HepG2 (cell line): ENCODE measurements around the gene MDFI. TPM values are rescaled to one million over a fixed set of nuclear protein-coding genes. Genes with fewer than 3 reads are reported as not detected.

Experiments
- ATAC-seq: fragments of 200-7000 bp; cut with Tn5 transposase; 3 replicates; pipeline ENCODE4 v1.9.1; 2020; ENCODE audit warnings: mild to moderate bottlenecking, moderate library complexity
- BruUV-seq: library from RNA; stranded (reverse); fragments of 400-500 nt; replicated peaks from 2 replicates; lab custom pipeline; 2021; lab: Mats Ljungman, UMichigan
- CTCF ChIA-PET: fragments of 300-600 bp; formaldehyde crosslinking; extraction: SDS; loops from one replicate; lab custom pipeline; 2021; ENCODE audit warnings: low total read pairs, inconsistent platforms, low intra/inter-chr PET ratio; lab: Yijun Ruan, JAX
- POLR2A ChIA-PET: fragments of 350-600 bp; sonication (Branson Sonifier 250); formaldehyde crosslinking; loops from one replicate; lab custom pipeline; 2020; ENCODE audit warnings: antibody characterized with exemption, inconsistent platforms; lab: Yijun Ruan, JAX
- DNase-seq: peaks from one replicate; pipeline ENCODE4 v3.0.0-alpha.2; 2015; ENCODE audit warnings: low spot score
- FAIRE-seq: peaks from 3 replicates; lab custom pipeline; 2011; peaks lifted over from hg19 to GRCh38; lab: Jason Lieb, UNC
- H2AFZ ChIP-seq: one replicate; pipeline ENCODE4 v1.6.1; 2011; ENCODE audit warnings: low read length, inconsistent platforms
- H3K27ac ChIP-seq: fragments of 300-600 bp; 3 replicates; pipeline ENCODE4 v1.8.0; 2011; ENCODE audit warnings: mixed run types, mild to moderate bottlenecking, mixed read lengths, low read length, inconsistent platforms; ENCODE audit not compliant: insufficient read depth; ENCODE audit errors: extremely low read length
- H3K27me3 ChIP-seq, 2 experiments: fragments of 200-600 bp in 1 of 2; 2 replicates in 1 of 2; 3 replicates in 1 of 2; pipeline versions ENCODE4 v1.6.0 to v1.8.0; 2011; ENCODE audit warnings: low read length in 2 of 2, mild to moderate bottlenecking in 2 of 2, moderate library complexity in 2 of 2, inconsistent platforms in 1 of 2; ENCODE audit not compliant: insufficient read depth in 2 of 2, control insufficient read depth in 1 of 2
- H3K36me3 ChIP-seq, 2 experiments: fragments of 200-600 bp in 1 of 2; replicated peaks in 1 of 2; 2 replicates in 1 of 2; 3 replicates in 1 of 2; pipeline versions ENCODE4 v1.5.1 to v1.8.0; 2011; ENCODE audit warnings: low read length in 2 of 2, inconsistent platforms in 1 of 2; ENCODE audit not compliant: insufficient read depth in 2 of 2, control insufficient read depth in 1 of 2
- H3K4me1 ChIP-seq: 2 replicates; pipeline ENCODE4 v1.5.1; 2012; ENCODE audit warnings: low read length, inconsistent platforms; ENCODE audit not compliant: insufficient read depth
- H3K4me2 ChIP-seq: 2 replicates; pipeline ENCODE4 v1.6.0; 2011; ENCODE audit warnings: low read depth, low read length, inconsistent platforms
- H3K4me3 ChIP-seq, 3 experiments: fragments of 200-600 bp in 1 of 3; sonication (generic), shearing (Covaris generic) in 1 of 3; replicated peaks in 1 of 3; 2 replicates each; pipeline ENCODE4 v1.5.1; 2011 to 2016; ENCODE audit warnings: low read length in 3 of 3, inconsistent platforms in 2 of 3, low read depth in 2 of 3, mild to moderate bottlenecking in 2 of 3, control low read depth in 1 of 3, mixed read lengths in 1 of 3; ENCODE audit not compliant: insufficient read depth in 1 of 3
- H3K79me2 ChIP-seq: one replicate; pipeline ENCODE4 v1.6.1; 2011; ENCODE audit warnings: low read length, inconsistent platforms; ENCODE audit not compliant: insufficient read depth
- H3K9ac ChIP-seq: 2 replicates; pipeline ENCODE4 v1.6.0; 2011; ENCODE audit warnings: mild to moderate bottlenecking, low read depth, low read length, inconsistent platforms; ENCODE audit not compliant: insufficient read depth
- H3K9me3 ChIP-seq: 2 replicates; pipeline ENCODE4 v1.5.1; 2012; ENCODE audit warnings: mild to moderate bottlenecking, low read length
- H4K20me1 ChIP-seq: 2 replicates; pipeline ENCODE4 v1.6.0; 2011; ENCODE audit warnings: inconsistent platforms, mild to moderate bottlenecking, low read length, moderate library complexity; ENCODE audit not compliant: insufficient read depth
- AGO2 ChIP-seq: fragments of 200-400 bp; formaldehyde crosslinking; optimal IDR thresholded peaks from 2 replicates; pipeline ENCODE3; 2017; ENCODE audit warnings: mild to moderate bottlenecking, low read depth, low read length, moderate library complexity
- DBP ChIP-seq: sonication (generic); formaldehyde crosslinking; IDR thresholded peaks from 2 replicates; pipeline ENCODE4 v1.4.0; 2020; ENCODE audit warnings: missing genetic modification reagents; ENCODE audit errors: not compliant biosample characterization
- PAF1 ChIP-seq: IDR thresholded peaks from 2 replicates; pipeline ENCODE4 v1.6.1; 2016; ENCODE audit warnings: missing genetic modification reagents, missing compliant biosample characterization
- POLR2G ChIP-seq: fragments of 200-400 bp; formaldehyde crosslinking; IDR thresholded peaks from 2 replicates; pipeline ENCODE4 v1.6.1; 2018; ENCODE audit warnings: mild to moderate bottlenecking, low read depth, low read length, moderate library complexity
- PRPF4 ChIP-seq: fragments of 200-400 bp; formaldehyde crosslinking; IDR thresholded peaks from 2 replicates; pipeline ENCODE4 v1.6.1; 2016; ENCODE audit warnings: low read length, low read depth; ENCODE audit not compliant: poor library complexity, severe bottlenecking
- RBFOX2 ChIP-seq: fragments of 200-400 bp; formaldehyde crosslinking; IDR thresholded peaks from 2 replicates; pipeline ENCODE4 v1.6.1; 2017; ENCODE audit warnings: low read depth, mild to moderate bottlenecking, low read length
- RBM22 ChIP-seq: fragments of 200-400 bp; formaldehyde crosslinking; optimal IDR thresholded peaks from 2 replicates; pipeline ENCODE3; 2017; ENCODE audit warnings: mild to moderate bottlenecking, low read length, moderate library complexity
- SSRP1 ChIP-seq: IDR thresholded peaks from 2 replicates; pipeline ENCODE4 v1.6.1; 2016; ENCODE audit warnings: control low read depth
- ZBTB34 ChIP-seq: sonication (generic); formaldehyde crosslinking; IDR thresholded peaks from 2 replicates; pipeline ENCODE4 v1.8.0; 2022; ENCODE audit warnings: mild to moderate bottlenecking, missing genetic modification reagents
- ZFX ChIP-seq: sonication (generic); formaldehyde crosslinking; IDR thresholded peaks from 2 replicates; pipeline ENCODE4 v1.4.0; 2020; ENCODE audit warnings: mild to moderate bottlenecking, low read depth, missing genetic modification reagents, moderate library complexity
- ZNF337 ChIP-seq: sonication (generic); formaldehyde crosslinking; IDR thresholded peaks from 2 replicates; pipeline ENCODE4 v1.5.1; 2020; ENCODE audit warnings: missing genetic modification reagents, low read depth, mild to moderate bottlenecking, borderline replicate concordance
- ZNF350 ChIP-seq: sonication (generic); formaldehyde crosslinking; IDR thresholded peaks from 2 replicates; pipeline ENCODE4 v1.4.0; 2020; ENCODE audit warnings: mild to moderate bottlenecking, low read depth, missing genetic modification reagents, borderline replicate concordance
- ZNF546 ChIP-seq: sonication (generic); formaldehyde crosslinking; conservative IDR thresholded peaks from 2 replicates; pipeline ENCODE4 v1.8.1; 2023; ENCODE audit warnings: mild to moderate bottlenecking, missing genetic modification reagents
- ZNF589 ChIP-seq: sonication (generic); formaldehyde crosslinking; conservative IDR thresholded peaks from 2 replicates; pipeline ENCODE4 v1.8.0; 2022; ENCODE audit warnings: mild to moderate bottlenecking, moderate library complexity, missing genetic modification reagents
- WGBS: methylation state at CpG from one replicate; pipeline ENCODE4 v1.1.6; 2017; ENCODE audit warnings: low lambda C conversion rate; 5-methylcytosine and 5-hydroxymethylcytosine counted together
- in situ Hi-C: cut with HindIII; loops from 2 replicates; pipeline ENCODE4 v1.10.0; 2017; ENCODE audit warnings: low pct_unique_long_range_greater_than_20kb; ENCODE audit not compliant: extremely low pct_ligation_motif_present
- intact Hi-C: fragments of 100-400 bp; cut with micrococcal nuclease; formaldehyde crosslinking; loops from one replicate; pipeline ENCODE4 v1.10.0; 2022; ENCODE audit not compliant: unreplicated experiment
- polyA plus RNA-seq, 8 experiments: library from polyadenylated mRNA; depleted of rRNA in 3 of 8; stranded (reverse) in 7 of 8; unstranded in 1 of 8; fragments of >200 nt; fragmentation: Illumina TruSeq in 4 of 8; extraction: Trizol in 4 of 8; gene quantifications; 2 replicates each; pipeline versions ENCODE4 v1.2.1 to v1.2.3, GENCODE V29; 2011 to 2016; ENCODE audit warnings: low read depth in 4 of 8, missing spikeins in 1 of 8, mixed read lengths in 1 of 8; ENCODE audit not compliant: insufficient read depth in 1 of 8
- total RNA-seq, 5 experiments: library from RNA; depleted of rRNA; stranded (reverse); fragments of >200 nt; fragmentation: Illumina TruSeq; extraction: Trizol; gene quantifications; 2 replicates each; pipeline ENCODE4 v1.2.3, GENCODE V29; 2016; ENCODE audit warnings: low read depth in 1 of 5
- TF ChIP-seq, protein P1 (sequence below): sonication (generic); formaldehyde crosslinking; IDR thresholded peaks from 2 replicates; pipeline ENCODE4 v1.8.1; 2022; ENCODE audit warnings: mild to moderate bottlenecking, missing genetic modification reagents

Gene MDFI
- total and polyA plus RNA-seq, 2 of the 13 experiments (the other 11 are each of a cell fraction or from before 2014, with no cell fraction given): 0.28 TPM; not detected in 1

DNA sequence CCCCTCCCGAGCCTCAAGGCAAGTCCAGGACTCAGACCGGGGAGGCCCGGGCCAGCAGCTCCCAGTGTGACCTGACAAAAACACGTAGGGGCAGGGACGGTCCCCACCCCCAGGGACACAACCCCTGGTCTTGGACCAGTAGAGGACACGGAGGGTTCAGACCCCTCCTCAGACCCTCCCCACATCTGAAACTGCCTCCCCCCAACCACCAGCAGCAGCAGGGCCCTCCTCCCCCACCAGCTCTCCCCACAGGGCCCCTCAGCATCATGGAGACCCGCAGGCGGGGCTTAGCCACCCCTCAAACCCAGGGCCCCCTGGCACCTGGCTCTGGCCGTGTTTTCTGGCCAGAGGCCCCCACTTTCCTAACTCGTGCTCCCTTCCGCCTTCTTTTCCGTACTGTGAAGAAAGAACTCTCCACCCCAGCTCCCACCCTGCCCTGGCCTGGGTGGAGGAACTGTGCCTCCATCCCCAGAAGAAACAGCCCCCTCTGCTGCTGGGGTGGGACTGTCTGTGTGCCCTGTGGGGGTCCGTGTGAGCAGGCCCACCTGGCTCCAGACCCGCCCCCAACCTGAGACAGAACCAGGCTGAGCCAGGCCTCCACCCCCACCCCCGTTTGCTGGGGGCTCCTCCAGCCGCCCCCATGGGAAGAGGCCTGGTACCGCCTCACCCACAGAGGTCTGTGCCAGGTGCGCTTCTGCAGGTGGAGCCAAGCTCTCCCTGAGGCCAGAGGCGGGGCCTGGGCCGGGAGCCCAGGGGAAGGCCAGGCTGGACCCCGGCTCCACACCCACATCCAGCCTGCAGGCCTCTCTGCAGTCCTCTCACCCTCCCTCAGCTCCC, 39.0 kb upstream of the MDFI start:
- BruUV-seq: no TSS peak
- in situ Hi-C loops (no loop called here), intact Hi-C loops (no loop called here)
- Histone ChIP-seq H3K9me3 (no peaks in the 10 kb centered on the region), H3K79me2 (no peaks in the 10 kb centered on the region), H3K27me3 (peaks cover 0 to 6% of the 10 kb centered on the region in 2 experiments; a peak in 2 of 5 replicates), H3K9ac (no peak overlapping the region), H3K4me1 (peaks cover 7% of the 10 kb centered on the region), H3K4me2 (no peak overlapping the region), H3K27ac (no peak overlapping the region), H3K36me3 (peaks cover 28 to 44% of the 10 kb centered on the region in 2 experiments), H4K20me1 (peaks cover 3% of the 10 kb centered on the region; the same call in 1 of the 2 replicates), H2AFZ (no peak overlapping the region), H3K4me3 (no peak overlapping the region)
- CTCF ChIA-PET: no interaction called here
- DNase-seq (no peak), ATAC-seq (no peak), FAIRE-seq (no peak)
- TF ChIP-seq ZNF589 (CRISPR knock-in tag) (no peak), ZNF337 (CRISPR knock-in tag) (no peak), POLR2G (peak; percentile 11; the same call in 1 of the 2 replicates), PRPF4 (no peak), ZNF350 (0 out of 2 replicates have a peak, but pooled peaks have one; percentile 24), RBM22 (peak; percentile 77), PAF1 (CRISPR knock-in tag) (peak; percentile 64; the same call in 1 of the 2 replicates), SSRP1 (CRISPR knock-in tag) (no peak), ZBTB34 (CRISPR knock-in tag) (no peak), ZFX (CRISPR knock-in tag) (peak; percentile 14; the same call in 1 of the 2 replicates), RBFOX2 (0 out of 2 replicates have a peak, but pooled peaks have one; percentile 27), ZNF546 (CRISPR knock-in tag) (no peak), DBP (CRISPR knock-in tag) (no peak), AGO2 (peak; percentile 95)
- TF ChIP-seq, protein P1, sequence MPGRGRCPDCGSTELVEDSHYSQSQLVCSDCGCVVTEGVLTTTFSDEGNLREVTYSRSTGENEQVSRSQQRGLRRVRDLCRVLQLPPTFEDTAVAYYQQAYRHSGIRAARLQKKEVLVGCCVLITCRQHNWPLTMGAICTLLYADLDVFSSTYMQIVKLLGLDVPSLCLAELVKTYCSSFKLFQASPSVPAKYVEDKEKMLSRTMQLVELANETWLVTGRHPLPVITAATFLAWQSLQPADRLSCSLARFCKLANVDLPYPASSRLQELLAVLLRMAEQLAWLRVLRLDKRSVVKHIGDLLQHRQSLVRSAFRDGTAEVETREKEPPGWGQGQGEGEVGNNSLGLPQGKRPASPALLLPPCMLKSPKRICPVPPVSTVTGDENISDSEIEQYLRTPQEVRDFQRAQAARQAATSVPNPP (CRISPR knock-in tag): no peak
- POLR2A ChIA-PET: no interaction called here
- WGBS: 94% methylated on average over 18 of the region's 21 CpGs
